Activated CD4-positive, alpha-beta T cell treated with anti-CD3 and anti-CD28 coated beads for 24 hours (primary cell): ENCODE data around the gene KRAS.

ENCODE experiments used
- DNase-seq, 2 donors: peaks; one replicate each; pipeline ENCODE4 v3.0.0-alpha.2; 2020; ENCODE audit warnings: low read depth in 2 of 2

KRAS gene

DNA sequence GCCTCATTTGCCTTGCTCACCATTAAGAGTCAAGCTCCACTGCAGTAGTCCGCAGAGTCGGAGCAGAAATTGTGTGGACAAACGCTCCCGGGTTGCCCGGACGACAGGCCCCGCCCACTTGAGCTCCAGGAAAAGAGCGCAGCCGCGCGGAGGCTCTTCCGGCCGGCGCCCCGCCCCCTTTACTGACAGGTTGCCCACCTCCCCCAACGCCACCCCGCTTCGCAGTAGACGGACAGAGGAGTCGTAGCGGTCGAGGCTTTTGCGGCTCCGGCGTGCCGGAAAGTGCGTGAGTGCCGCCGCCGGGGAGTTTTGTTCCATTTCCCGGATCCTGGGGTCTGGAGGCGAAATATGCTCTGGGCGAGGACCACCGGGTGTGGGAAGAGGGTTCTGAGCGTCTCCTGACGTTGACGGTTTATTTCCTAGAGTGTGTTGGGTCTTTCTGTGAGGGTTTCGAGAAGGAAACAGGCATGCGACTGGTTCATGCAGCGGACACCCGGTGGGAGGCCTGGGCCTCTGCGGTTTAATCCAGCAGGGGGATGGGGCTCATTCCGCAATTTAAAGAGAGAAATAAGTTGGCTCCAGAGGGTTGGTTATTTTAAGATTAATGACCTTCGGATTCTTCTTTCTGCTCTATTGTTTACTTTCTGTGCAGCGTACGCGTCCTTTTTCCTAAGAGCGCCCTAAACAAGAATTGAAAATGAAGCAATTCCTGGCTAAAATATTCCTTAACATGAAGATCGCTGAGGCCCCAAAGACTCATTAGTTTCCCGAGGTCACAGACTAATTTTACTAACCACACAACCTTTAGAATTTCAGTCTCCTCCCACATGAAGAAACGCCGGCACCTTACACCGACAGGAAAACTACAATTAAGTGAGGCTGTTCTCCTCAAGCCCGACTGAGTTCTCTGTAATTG is 55.4 kb downstream of the KRAS start, which contains the start of the genes DNAI7 and ETFRF1:
DNAI7 (minus strand) TSS at position 105 of the 916 bp plus-strand sequence; CDS start at position 23, 82 bp downstream.
ETFRF1 (plus strand) TSS at position 182 of the 916 bp plus-strand sequence. CDS start 8,720 bp downstream, outside the sequence.
- DNase-seq, result peak; percentile 93 to 97

DNA sequence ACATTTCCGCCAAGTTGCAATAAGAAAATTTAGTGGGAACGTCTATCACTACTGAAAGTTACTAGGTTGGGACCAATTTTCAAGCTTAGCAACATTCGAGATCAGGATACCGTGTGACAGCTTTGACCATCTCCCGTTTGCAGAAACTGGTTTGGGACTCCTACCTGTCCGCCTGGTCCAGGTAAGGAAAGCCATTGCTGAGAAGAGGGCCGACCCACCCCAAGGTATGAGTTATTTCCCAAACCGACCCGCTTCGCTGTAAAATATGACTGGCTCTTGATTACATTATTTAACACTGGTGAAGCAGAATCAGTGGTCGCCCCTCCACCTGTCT is 56.0 kb downstream of the KRAS start:
- DNase-seq, result no peak

DNA sequence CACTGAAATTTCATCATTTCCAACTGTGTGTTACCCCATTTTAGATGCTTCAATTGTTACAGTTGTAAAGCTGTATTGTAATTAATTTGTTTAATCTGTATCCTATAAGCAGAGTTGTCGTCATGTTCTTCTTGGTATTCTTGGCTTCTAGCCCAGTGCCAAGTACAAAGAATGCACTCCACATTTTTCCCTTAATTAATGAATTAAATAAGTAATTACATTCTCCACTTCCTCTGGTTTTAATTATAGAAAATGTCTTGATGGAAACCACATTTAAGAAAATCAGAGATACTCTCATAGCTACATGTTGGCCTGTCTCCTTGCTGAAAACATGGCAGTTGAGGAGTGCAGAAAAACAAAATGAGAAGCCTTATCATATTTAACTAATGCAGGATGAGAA is 56.5 kb downstream of the KRAS start:
- no peak for DNase-seq

DNA sequence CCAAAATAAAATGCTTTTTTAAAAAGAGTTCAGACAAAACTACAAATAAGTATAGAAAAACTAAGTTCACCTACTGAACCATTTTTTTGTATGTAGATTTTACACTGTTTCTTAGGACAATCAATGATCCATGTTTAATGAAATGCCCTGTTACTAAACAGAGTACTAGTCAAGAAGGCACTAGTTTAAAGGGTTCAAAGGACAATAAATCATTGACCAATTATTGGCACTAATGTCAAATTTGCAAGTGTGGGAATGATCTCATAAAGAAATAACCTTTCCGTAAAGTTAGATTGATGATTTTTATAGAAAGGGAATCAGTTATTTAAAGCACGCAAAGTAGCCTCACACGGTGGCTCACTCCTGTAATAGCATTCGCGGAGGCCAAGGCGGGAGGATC is 59.9 kb downstream of the KRAS start:
- no peak for DNase-seq

DNA sequence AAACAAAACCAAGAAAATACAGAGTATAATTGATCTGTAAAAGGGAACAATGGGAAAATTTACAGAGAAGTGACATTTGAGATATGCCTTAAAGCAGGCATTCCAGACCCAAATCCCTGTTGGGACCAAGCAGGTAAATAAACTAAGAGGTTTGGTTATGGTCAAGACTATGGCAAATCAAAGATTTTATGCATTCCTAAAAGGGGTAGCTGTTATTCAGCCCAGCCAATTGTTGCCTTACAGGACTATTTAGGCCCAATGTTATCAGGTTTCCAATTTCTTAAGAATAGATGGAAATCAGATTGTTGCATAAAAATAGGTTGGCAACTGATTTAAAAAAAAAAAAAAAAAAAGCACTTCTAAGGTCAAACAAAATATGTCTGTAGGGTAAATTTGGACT is 61.1 kb downstream of the KRAS start:
- DNase-seq, result no peak

DNA sequence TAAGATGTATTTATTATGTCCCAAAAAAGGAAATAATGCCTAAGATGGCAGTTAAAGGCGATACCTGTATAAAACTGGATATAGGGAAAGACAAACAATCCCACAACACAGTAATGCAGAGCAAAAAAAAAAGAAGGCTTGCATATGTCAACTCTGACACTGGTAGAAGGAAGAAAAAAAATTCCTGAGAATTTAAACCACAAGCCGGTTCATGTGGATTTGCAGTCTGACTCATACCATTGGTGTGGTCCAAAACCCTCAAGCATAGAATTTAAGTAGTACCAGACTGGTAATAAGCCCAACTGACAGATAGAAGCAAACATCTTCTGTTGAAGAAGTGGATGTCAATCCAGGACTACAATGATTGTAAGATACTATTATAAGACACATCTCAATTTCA is 62.9 kb downstream of the KRAS start:
- DNase-seq, result no peak

DNA sequence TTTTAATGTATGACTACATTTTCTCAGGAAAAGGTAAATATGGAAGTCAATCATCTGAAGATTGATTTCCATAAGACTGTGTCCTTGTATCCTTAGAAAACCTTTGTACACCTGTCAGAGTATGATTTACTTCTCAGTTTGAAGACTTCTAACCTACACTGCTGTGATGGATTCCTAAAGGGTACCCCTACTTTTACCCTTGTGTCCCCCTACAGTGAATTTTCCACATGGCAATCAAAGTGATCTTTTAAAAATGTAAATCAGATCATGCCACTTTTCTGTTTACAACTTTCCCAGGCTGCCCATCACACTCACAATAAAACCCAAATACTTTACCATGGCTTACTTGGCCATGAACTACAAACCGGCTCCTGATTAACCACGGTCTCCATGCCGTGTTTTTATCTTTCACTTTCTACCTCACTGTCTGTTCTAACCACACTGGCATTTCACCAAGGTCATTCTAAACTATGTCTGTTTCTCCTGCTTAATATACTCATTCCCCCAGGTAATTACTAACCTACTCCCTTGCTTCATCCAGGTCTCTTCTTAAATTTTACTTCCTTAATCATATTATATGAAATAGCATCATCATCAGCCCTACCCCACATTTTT is 63.8 kb downstream of the KRAS start:
- no peak for DNase-seq

DNA sequence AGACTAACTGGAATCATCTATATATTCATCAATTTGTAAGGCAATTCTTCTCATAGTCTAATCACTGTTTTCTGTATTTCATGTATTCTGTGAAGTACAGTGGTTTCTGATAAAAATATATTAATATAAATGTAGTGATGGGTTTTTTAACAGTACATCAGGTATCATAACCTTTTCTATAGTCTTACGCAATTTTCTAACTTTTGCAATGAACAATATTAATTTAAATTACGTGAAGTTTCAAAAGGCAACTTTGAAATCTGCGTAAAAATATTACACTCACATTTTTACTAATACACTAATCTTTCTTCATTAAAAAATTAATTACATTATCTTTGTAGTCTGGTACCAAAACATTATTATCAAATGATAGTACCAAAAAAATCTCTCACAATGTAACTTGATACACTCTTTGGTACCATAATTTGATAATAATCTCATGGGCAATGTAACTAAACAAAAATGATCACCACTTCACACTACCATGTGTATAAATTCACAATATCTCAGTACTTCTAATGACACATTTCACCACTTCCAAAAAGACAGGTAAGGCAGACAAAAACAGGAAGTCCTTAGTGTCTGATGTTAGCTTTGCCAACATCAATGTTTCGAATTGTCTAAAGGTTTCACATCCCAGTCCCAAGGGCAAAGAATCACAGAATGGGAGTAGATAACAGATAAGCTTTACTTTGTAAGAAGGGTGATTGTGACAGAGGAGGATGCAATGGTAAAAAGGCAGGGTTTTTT is 64.5 kb downstream of the KRAS start:
- DNase-seq, result no peak

DNA sequence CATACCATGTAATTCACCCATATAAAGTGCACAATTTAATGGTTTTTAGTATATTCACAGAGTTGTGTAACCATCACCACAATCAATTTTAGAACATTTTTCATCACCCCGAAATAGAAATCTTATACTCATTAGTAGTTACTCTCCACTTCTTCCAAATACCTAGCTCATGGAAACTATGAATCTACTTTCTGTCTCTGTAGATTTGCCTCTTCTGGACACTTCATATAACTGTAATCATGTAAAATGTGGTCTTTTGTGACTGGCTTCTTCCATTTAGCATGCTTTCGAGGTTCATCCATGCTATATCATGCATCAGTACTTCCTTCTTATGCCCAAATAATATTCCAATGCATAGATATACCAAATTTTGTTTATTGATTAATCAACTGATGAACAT is 66.6 kb downstream of the KRAS start:
- no peak for DNase-seq

DNA sequence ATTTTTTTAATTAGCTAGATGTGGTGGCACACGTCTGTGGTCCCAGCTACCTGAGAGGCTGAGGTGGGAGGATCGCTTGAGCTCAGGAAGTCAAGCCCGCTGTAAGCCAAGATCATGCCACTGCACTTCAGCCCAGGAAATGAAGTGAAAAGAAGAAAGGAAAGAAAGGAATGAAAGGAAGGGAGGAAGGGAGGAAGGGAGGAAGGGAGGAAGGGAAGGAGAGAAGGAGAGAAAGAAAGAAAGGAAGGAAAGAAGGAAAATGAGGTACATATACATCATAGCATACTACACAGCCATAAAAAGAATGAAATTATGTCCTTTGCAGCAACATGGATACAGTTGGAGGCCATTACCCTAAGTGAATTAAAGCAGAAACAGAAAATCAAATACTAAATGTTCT is 68.0 kb downstream of the KRAS start:
- no peak for DNase-seq

DNA sequence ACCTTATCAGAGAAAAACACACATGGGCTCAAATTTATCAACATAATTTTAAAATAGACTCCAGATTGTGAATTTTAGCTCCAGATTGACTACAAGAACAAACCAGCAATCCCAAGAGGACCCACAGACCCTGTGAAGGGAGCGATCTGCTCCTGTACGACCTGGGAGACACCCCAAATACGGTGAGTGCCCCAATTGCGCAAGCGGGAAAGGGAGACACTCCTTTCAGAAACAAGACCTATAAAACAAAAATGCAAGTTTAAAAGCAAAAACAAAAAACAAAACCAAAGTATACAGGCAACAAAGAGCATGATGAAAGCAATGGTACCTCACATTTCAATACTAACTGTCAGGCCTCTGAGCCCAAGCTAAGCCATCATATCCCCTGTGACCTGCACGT is 87.9 kb downstream of the KRAS start:
- no peak for DNase-seq

DNA sequence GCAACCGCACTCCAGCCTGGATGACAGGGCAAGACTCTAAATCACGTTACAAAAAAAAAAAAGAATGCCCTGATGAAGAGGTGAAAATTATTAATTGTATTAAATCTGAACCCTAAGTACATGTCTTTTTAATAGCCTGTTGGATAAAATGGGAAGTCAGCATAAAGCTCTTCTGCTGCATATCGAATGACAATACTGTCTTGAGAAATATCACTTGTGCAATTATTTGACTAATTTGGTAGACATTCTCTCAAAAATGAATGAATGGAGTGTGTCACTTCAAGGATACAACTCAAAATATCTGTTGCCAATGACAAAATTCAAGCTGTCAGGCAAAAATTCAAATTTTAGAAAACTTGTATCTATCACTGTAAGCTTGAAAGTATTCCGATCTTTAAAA is 94.7 kb downstream of the KRAS start:
- no peak for DNase-seq

DNA sequence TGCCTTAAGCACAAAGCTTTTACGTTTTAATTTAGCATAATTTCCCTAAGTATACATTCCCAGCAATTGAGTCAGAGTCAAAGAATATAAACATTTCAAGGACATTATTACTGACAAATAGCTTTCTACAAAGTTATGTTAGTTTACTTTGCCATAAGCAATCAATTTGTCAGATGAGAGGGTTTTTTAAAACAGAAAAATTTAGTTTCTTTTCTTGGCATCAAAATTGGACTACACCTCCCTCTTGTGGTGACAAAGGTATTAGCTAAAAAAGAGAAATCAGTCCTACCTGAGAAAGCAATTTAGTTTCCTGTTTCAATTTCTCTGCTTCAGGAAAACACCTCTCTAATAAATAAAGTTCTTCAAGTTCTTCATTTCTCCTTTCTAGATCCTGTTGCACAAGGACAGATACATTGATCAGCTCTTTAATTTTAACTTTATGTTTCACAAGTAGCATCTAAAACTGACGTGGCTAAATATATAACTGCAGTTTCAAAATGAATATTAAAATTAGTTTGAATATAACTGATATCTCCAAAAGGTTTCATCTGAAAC is 95.6 kb downstream of the KRAS start:
- DNase-seq, result no peak
